Colon (tissue), 2 donors: ENCODE results near the gene GRB14.
A peak's percentile ranks its signal among the peaks of the same experiment; 100 is the strongest.
"Not testable (repeated sequence)": the region's sequence is repeated elsewhere in the genome, so short reads cannot be mapped to it uniquely, and the experiment has no call there.

Source experiments
- FAIRE-seq: peaks from 2 replicates; lab custom pipeline; 2012; peaks lifted over from hg19 to GRCh38; lab: Jason Lieb, UNC
- donor health status: control.
- donor health status: control.

The GRB14 gene

DNA sequence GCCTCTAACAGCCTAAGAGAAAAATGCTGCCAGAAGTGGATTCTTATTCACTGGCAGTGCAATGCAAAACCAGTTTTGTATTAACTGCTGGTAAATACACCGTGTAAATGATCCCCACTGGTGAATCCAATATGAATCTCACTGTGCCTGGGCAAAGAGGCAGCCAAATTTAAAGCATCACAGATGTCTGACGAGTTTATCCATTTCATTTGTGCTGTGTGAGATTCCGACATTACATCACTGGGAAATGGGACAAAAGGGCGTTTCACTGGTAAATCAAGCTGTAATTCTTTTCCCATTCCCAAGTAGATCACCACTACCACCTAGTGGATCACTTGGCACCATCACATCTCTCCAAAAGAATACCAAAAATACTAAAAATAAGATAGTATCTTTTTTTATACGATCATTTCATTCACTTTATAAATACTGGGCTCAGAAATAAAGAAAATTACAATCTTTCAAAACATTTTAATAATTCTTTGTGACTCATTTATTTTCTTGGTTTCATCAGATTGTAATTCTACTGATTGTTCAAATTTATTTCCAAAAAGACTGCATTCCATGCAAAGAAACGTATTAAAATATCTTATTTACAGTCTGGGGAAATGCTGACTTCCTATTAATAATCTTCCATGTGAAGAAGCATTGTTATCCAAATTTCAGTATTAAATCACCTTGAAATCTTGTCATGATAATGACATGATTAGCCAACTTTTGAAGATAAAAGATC, 125.6 kb downstream of the GRB14 start:
- peak; percentile 36 for FAIRE-seq

- FAIRE-seq = no peak
These were observed 135.7 kb downstream of the GRB14 start for GRCh38 chr2:164485541-164485940.

DNA sequence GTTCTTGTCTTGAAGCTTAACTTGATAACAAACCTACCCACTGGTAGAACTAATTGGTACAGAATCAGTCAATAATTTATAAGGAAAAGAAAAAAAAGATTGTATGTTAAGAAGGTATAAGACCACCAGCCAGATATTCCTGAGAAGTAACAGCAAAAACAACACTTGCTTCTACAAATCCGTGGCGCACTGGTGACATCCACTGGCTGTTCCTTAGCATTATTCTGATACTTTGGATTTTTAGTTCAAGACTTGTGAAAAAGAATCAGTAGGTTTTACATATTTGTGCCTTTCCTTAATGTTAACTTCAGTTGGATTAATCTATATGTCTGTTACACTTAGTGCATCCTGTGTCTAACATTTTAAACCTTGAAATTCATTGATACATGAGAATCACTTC, 141.8 kb downstream of the GRB14 start:
- FAIRE-seq = no peak

DNA sequence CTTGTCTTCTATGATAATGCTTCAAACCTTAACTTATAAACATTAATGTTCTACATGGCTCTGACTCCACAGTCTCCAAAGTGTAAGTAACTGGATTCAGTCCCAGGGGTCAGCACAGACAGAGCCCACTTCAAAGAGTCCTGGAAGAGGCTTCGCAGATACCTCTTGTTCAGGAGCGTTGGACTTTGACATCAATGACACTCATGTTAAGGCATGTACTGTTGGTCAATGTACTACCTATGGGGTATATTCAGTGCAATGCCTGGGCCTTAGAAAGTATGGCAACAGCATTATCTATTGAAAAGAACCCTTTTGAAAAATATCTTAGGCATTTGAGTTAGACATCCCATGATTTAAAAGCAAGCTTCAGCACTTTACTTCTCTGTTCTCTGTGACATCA, 143.1 kb downstream of the GRB14 start:
- FAIRE-seq = no peak

- no peak for FAIRE-seq
These were observed 146.4 kb downstream of the GRB14 start for GRCh38 chr2:164474873-164475272.

DNA sequence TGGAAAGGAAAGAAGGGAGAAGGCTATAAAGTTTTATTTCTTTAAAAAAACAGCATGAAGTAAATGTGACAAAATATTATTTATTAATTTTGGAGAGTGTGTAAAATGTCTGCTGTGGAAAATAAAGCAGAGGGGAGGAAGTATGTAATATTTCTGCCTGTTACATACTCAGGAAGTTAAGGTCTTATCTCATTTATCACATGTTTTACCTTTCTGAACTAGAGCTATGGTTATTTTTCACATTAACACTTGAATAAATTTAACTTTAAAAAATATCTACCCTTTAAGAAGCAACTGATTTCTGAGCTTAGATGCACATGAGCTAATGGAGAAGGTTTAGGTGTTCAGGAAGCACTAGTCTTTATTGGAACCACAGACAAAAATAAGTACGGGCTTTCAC, 148.3 kb downstream of the GRB14 start:
- FAIRE-seq = no peak

- not testable (repeated sequence) for FAIRE-seq
These were observed 156.2 kb downstream of the GRB14 start for GRCh38 chr2:164465047-164465446.

DNA sequence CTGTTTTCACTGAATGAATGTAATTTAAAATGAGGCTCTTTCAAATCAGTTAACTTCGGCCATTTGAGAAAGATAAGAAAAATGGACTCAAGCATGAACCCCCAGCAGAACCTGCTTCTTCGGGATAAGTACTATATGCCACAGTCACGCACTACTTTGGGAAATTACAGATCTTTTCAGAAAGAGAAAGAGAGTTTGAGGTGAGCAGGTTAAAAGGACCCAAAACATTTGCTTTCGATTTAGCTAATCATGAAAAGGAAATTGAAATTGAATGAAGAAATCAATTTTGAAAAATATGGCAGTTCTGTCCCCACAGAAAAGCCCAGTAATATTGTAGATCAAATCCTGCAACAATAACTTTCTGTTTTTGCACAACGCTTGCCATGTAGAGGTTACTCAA, 156.9 kb downstream of the GRB14 start:
- no peak for FAIRE-seq

- no peak for FAIRE-seq
These were observed 162.5 kb downstream of the GRB14 start for GRCh38 chr2:164458792-164459191.

DNA sequence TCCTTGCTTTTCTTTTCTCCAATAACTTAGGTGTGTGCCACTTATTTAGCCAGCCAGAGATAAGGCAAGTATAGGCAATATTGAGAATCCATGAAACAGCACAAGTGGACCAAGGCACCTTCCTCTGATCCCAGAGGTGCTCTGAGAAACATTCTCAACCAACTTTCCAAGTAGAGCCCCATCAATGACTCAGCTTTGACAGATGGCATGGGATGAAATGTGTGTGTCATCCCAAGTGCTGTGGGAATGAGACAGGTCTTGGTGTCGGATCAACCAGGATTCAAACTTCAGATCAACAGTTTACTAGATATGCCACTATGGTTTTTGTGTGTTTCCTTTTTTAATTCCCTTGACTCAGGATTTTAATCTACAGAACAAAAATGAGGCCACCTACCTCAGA, 164.0 kb downstream of the GRB14 start:
- no peak for FAIRE-seq

DNA sequence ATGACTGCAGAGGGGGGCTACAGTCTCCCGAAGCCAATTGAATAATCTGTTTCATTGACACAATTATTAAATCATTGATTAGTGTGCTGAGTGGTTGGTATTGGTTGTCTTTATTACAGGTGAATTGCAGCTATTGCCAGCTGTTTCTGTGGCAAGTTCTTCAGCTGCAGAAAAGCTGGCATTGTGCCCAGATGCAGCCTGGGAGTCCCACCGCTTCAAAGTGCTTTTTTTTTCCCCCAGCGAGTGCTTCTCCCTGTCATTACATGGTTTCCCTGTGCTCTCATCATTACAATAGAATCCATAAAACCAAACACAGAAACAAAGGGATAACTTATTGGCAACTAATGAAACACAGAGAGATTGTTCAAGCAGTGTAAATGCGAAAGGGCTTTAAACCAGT, 164.7 kb downstream of the GRB14 start:
- FAIRE-seq = no peak

- FAIRE-seq = no peak
These were observed 167.5 kb downstream of the GRB14 start for GRCh38 chr2:164453656-164454305.

GRCh38 chr2:164450278-164450677, 171.0 kb downstream of the GRB14 start:
- FAIRE-seq = no peak

- no peak for FAIRE-seq
These were observed 171.6 kb downstream of the GRB14 start for GRCh38 chr2:164449706-164450105.

GRCh38 chr2:164447660-164448059, 173.6 kb downstream of the GRB14 start:
- no peak for FAIRE-seq
